HEK293 (cell line): Measurements from ENCODE around the gene JAZF1.

Experiments used
- ZNF324 ChIP-seq: fragments of 450-650 bp; formaldehyde crosslinking; IDR thresholded peaks from 2 replicates; pipeline ENCODE4 v1.5.1; 2016; ENCODE audit warnings: missing biosample characterization, missing genetic modification characterization
- TF ChIP-seq, protein P1 (sequence below): fragments of 450-650 bp; formaldehyde crosslinking; IDR thresholded peaks from 2 replicates; pipeline ENCODE4 v1.5.1; 2016; ENCODE audit warnings: missing biosample characterization, missing genetic modification characterization

DNA sequence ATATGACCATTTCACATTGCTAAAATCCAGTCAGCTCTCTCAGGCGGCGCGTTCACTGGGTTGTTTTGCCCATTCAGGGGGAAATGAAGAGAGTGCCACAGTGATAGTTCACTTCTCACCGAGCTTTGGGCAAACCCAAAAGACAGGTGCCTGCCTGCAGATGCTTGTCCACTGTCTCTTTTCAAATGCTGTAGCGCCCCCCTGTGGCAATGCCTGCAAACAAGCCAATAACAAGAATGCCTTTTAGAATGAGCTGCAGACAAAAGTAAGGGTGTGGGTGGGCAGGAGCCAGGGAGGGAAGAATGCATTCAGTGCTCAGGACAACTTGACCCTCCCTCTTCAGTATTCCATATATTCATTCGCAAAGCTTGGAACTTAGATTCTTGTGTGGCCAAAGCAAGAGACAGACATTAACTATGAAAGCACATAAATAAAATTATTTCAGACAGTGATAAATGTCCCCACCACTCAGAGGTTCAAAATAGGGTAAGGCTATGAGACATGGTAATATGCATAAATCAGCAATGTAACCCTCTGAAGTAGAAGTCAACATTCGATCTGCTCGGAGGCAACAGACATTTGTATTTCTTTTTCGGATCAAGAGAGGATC, 86.9 kb downstream of the JAZF1 start:
- TF ChIP-seq, protein P1, sequence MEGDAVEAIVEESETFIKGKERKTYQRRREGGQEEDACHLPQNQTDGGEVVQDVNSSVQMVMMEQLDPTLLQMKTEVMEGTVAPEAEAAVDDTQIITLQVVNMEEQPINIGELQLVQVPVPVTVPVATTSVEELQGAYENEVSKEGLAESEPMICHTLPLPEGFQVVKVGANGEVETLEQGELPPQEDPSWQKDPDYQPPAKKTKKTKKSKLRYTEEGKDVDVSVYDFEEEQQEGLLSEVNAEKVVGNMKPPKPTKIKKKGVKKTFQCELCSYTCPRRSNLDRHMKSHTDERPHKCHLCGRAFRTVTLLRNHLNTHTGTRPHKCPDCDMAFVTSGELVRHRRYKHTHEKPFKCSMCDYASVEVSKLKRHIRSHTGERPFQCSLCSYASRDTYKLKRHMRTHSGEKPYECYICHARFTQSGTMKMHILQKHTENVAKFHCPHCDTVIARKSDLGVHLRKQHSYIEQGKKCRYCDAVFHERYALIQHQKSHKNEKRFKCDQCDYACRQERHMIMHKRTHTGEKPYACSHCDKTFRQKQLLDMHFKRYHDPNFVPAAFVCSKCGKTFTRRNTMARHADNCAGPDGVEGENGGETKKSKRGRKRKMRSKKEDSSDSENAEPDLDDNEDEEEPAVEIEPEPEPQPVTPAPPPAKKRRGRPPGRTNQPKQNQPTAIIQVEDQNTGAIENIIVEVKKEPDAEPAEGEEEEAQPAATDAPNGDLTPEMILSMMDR (tag by site-specific recombination) = 0 out of 2 replicates have a peak, but pooled peaks have one; percentile 17
- TF ChIP-seq ZNF324 (tag by site-specific recombination) = no peak
